ENCODE results near the gene MPP2.

GRCh38 chr17:43907998-43908721 lies 824 bp upstream of the MPP2 start:
- TF ChIP-seq CTCF (conservative IDR thresholded peaks at IDR 0.05; ENCODE audit: low read depth, low read length) (no peak), EZH2 (IDR thresholded peaks at IDR 0.05; ENCODE audit: borderline replicate concordance, low read depth, low read length, poor library complexity, severe bottlenecking) (no peak)
